Panc1 (cell line): ENCODE data around the gene TRO. TPM values are rescaled to one million over a fixed set of nuclear protein-coding genes. Genes with fewer than 3 reads are reported as not detected.

Source experiments
- ATAC-seq: fragments of 200-7000 bp; cut with Tn5 transposase; 2 replicates; pipeline ENCODE4 v1.9.1; 2020; ENCODE audit warnings: mild to moderate bottlenecking, moderate library complexity
- Bru-seq: library from RNA; stranded (reverse); fragments of 400-500 nt; gene quantifications from one replicate; lab custom pipeline; 2021; lab: Mats Ljungman, UMichigan
- BruChase-seq, 2 experiments: library from RNA; stranded (reverse); fragments of 400-500 nt; gene quantifications; one replicate each; lab custom pipeline; 2021; lab: Mats Ljungman, UMichigan
- BruUV-seq: library from RNA; stranded (reverse); fragments of 400-500 nt; replicated peaks from 2 replicates; lab custom pipeline; 2021; lab: Mats Ljungman, UMichigan
- CTCF ChIA-PET: fragments of 300-600 bp; sonication (Branson Sonifier 250); formaldehyde crosslinking; loops from one replicate; lab custom pipeline; 2022; ENCODE audit warnings: antibody characterized with exemption; lab: Charles Lee
- POLR2A ChIA-PET: fragments of 300-600 bp; sonication (Branson Sonifier 250); formaldehyde crosslinking; loops from one replicate; lab custom pipeline; 2022; ENCODE audit warnings: antibody characterized with exemption; lab: Charles Lee
- DNase-seq: peaks from one replicate; pipeline ENCODE4 v3.0.0-alpha.2; 2010; ENCODE audit warnings: low read depth, low spot score
- H3K27ac ChIP-seq: 2 replicates; pipeline ENCODE4 v1.5.1; 2011; ENCODE audit warnings: mild to moderate bottlenecking, low read length, inconsistent platforms
- H3K27me3 ChIP-seq: fragments of 200-500 bp; sonication (Bioruptor generic); 2 replicates; pipeline ENCODE4 v1.6.0; 2014; ENCODE audit warnings: low read length, inconsistent platforms; ENCODE audit not compliant: control insufficient read depth, insufficient read depth
- H3K36me3 ChIP-seq: fragments of 200-500 bp; sonication (Bioruptor generic); 2 replicates; pipeline ENCODE4 v1.5.1; 2014; ENCODE audit warnings: inconsistent platforms, mild to moderate bottlenecking, low read length, moderate library complexity; ENCODE audit not compliant: control insufficient read depth, insufficient read depth
- H3K4me1 ChIP-seq: 2 replicates; pipeline ENCODE4 v1.5.1; 2011; ENCODE audit warnings: inconsistent platforms, mild to moderate bottlenecking, low read length, moderate library complexity; ENCODE audit not compliant: control insufficient read depth, insufficient read depth
- H3K4me3 ChIP-seq, 2 experiments: 2 replicates each; pipeline ENCODE4 v1.5.1; 2011 to 2012; ENCODE audit warnings: low read depth in 2 of 2, low read length in 2 of 2, mild to moderate bottlenecking in 2 of 2, inconsistent platforms in 1 of 2, moderate library complexity in 1 of 2
- H3K9me3 ChIP-seq: fragments of 200-500 bp; sonication (Bioruptor generic); 2 replicates; pipeline ENCODE4 v1.5.1; 2014; ENCODE audit warnings: low read depth, mild to moderate bottlenecking, inconsistent platforms, low read length, moderate library complexity; ENCODE audit not compliant: control insufficient read depth, insufficient read depth
- CTCF ChIP-seq: fragments of 450-650 bp; IDR thresholded peaks from 2 replicates; pipeline ENCODE4 v1.5.1; 2017; ENCODE audit warnings: mild to moderate bottlenecking
- POLR2AphosphoS5 ChIP-seq: IDR thresholded peaks from 2 replicates; pipeline ENCODE4 v1.6.1; 2012; ENCODE audit warnings: mild to moderate bottlenecking, low read depth, low read length, moderate library complexity
- REST ChIP-seq, 2 experiments: IDR thresholded peaks; 2 replicates each; pipeline ENCODE4 v1.6.1; 2011 to 2012; ENCODE audit warnings: low read depth in 2 of 2, control low read depth in 1 of 2, low read length in 1 of 2, mild to moderate bottlenecking in 1 of 2, moderate library complexity in 1 of 2; ENCODE audit not compliant: insufficient read depth in 1 of 2
- SIN3A ChIP-seq: IDR thresholded peaks from 2 replicates; pipeline ENCODE4 v1.6.1; 2012; ENCODE audit warnings: low read depth, mild to moderate bottlenecking, low read length, moderate library complexity, borderline replicate concordance; ENCODE audit not compliant: insufficient read depth
- TCF7L2 ChIP-seq: IDR thresholded peaks from 2 replicates; pipeline ENCODE4 v1.6.1; 2011; ENCODE audit warnings: mild to moderate bottlenecking, low read depth, low read length, inconsistent platforms
- in situ Hi-C: cut with HindIII; loops from 2 replicates; pipeline ENCODE4 v1.10.0; 2016; ENCODE audit warnings: low sequenced_read_pairs, low pct_unique_long_range_greater_than_20kb
- intact Hi-C: fragments of 100-400 bp; cut with micrococcal nuclease; formaldehyde crosslinking; loops from one replicate; pipeline ENCODE4 v1.10.0; 2022; ENCODE audit not compliant: unreplicated experiment
- long read RNA-seq: library from polyadenylated mRNA; unstranded; transcript quantifications from one replicate; pipeline ENCODE4 v2.0.0, GENCODE V29; 2021; ENCODE audit not compliant: unreplicated experiment
- polyA plus RNA-seq: library from polyadenylated mRNA; unstranded; fragments of >200 nt; gene quantifications from one replicate; pipeline ENCODE4 v1.2.1, GENCODE V29; 2012; ENCODE audit warnings: missing spikeins; ENCODE audit not compliant: insufficient read length
- total RNA-seq: library from RNA; stranded (reverse); gene quantifications from one replicate; pipeline ENCODE4 v1.2.1, GENCODE V29; 2021; ENCODE audit not compliant: unreplicated experiment

The TRO gene
- total RNA-seq: 2.4 TPM
- 0.96 TPM for polyA plus RNA-seq
- percentile 17 among the genes with signal in this experiment for Bru-seq, nascent RNA
- BruChase-seq, experiment 1, labeled RNA remaining after a 2-hour chase: percentile 29 among the genes with signal in this experiment
- BruChase-seq, experiment 2, labeled RNA remaining after a 6-hour chase: percentile 32 among the genes with signal in this experiment
- long read RNA-seq, partial matches to known transcripts: 0 of 1 reads
- long read RNA-seq, other reads (novel, unspliced or antisense): 1 of 1 reads

- ChIA-PET CTCF (no interaction called here), POLR2A (no interaction called here)
- no peaks in the 10 kb centered on the region; the same call in 1 of the 2 replicates for H3K4me1 ChIP-seq
- intact Hi-C loops (no loop called here), in situ Hi-C loops (no loop called here)
- ATAC-seq (peak; percentile 26; the same call in 1 of the 2 replicates), DNase-seq (no peak)
- BruUV-seq: no TSS peak
- no peaks in the 10 kb centered on the region for H3K36me3 ChIP-seq
- H3K27me3 ChIP-seq: peaks cover 2% of the 10 kb centered on the region; the same call in 1 of the 2 replicates
- no peak for TF ChIP-seq SIN3A
- no peak for TF ChIP-seq REST (IDR thresholded peaks at IDR 0.05; ENCODE audit: insufficient read depth in 1 of 2, low read depth in 2 of 2, low read length in 1 of 2)
- no peak for TF ChIP-seq POLR2AphosphoS5
- TF ChIP-seq TCF7L2: no peak
- H3K4me3 ChIP-seq: peak within 1 kb of the TSS; percentile 42 to 52
- H3K27ac ChIP-seq: no peak within 1 kb of the TSS
- H3K9me3 ChIP-seq: no peaks in the 10 kb centered on the region
Measured at GRCh38 chrX:54920610-54921426, at the start of gene TRO. TSS of gene TRO (plus strand) at chrX:54920824. CDS start at chrX:54922247, 1,423 bp downstream.

- H3K4me3 ChIP-seq: no peak overlapping the region
- H3K27ac ChIP-seq: no peak overlapping the region
- ChIA-PET CTCF (no interaction called here), POLR2A (no interaction called here)
- no peak for TF ChIP-seq REST (IDR thresholded peaks at IDR 0.05; ENCODE audit: insufficient read depth in 1 of 2, low read depth in 2 of 2, low read length in 1 of 2)
- no peak for TF ChIP-seq TCF7L2
- no peak for TF ChIP-seq CTCF
- TF ChIP-seq SIN3A: no peak
- TF ChIP-seq POLR2AphosphoS5: no peak
- no TSS peak for BruUV-seq
- H3K36me3 ChIP-seq: no peaks in the 10 kb centered on the region
- intact Hi-C loops (no loop called here), in situ Hi-C loops (no loop called here)
- no peaks in the 10 kb centered on the region for H3K27me3 ChIP-seq
- no peaks in the 10 kb centered on the region for H3K9me3 ChIP-seq
- no peaks in the 10 kb centered on the region for H3K4me1 ChIP-seq
- DNase-seq (no peak), ATAC-seq (no peak)
Measured at GRCh38 chrX:54885740-54886139, 34.9 kb upstream of the TRO start.
